ENCODE measurements around the gene TIE1. TPM values are rescaled to one million over a fixed set of nuclear protein-coding genes. Genes with fewer than 3 reads are reported as not detected.

The TIE1 gene
- total RNA-seq, 4 donors from 2014 or later, result 30.6 to 65.1 (median 47.7) TPM

- Histone ChIP-seq H3K36me3 (no peaks in the 10 kb centered on the region), H3K4me1 (peaks cover 19 to 44% of the 10 kb centered on the region in 2 donors), H3K4me3 (replicated peaks in 1 of 3) (no peak overlapping the region), H3K27ac (peak overlapping the region; percentile 68 to 90 (median 69)), H3K9me3 (no peaks in the 10 kb centered on the region), H3K27me3 (no peaks in the 10 kb centered on the region)
- DNase-seq, result no peak
- TF ChIP-seq CTCF (IDR thresholded peaks at IDR 0.05) (peak in 1 of 6 experiments; percentile 1), POLR2A (IDR thresholded peaks at IDR 0.05) (no peak)
- intact Hi-C loops (cut with DNase I), result no loop called here
- WGBS, 2 donors, result 72 to 76% methylated on average over 10 of the region's 10 CpGs
Observed at GRCh38 chr1:43255438-43256210, 45.2 kb upstream of the TIE1 start.

- H3K4me3 ChIP-seq (replicated peaks in 1 of 3), result no peak overlapping the region
- H3K9me3 ChIP-seq, result no peaks in the 10 kb centered on the region
- peak in 1 of 2 donors; percentile 33 for TF ChIP-seq POLR2A (IDR thresholded peaks at IDR 0.05)
- no peak for TF ChIP-seq CTCF (IDR thresholded peaks at IDR 0.05)
- intact Hi-C loops (cut with DNase I), result no loop called here
- peak; percentile 89 to 90 for DNase-seq
- peaks cover 19 to 49% of the 10 kb centered on the region in 2 donors for H3K4me1 ChIP-seq
- WGBS, 2 donors, result 41 to 45% methylated on average over 8 of the region's 8 CpGs
- H3K27me3 ChIP-seq, result no peaks in the 10 kb centered on the region
- H3K27ac ChIP-seq, result peak overlapping the region; percentile 68 to 90 (median 69)
- H3K36me3 ChIP-seq, result no peaks in the 10 kb centered on the region
Observed at GRCh38 chr1:43256675-43257570, 43.9 kb upstream of the TIE1 start.

GRCh38 chr1:43258370-43258769 lies 42.4 kb upstream of the TIE1 start:
- no peaks in the 10 kb centered on the region for H3K36me3 ChIP-seq
- H3K4me3 ChIP-seq (replicated peaks in 1 of 3), result no peak overlapping the region
- H3K27ac ChIP-seq, result peak overlapping the region; percentile 64 to 69 (median 68)
- intact Hi-C loops (cut with DNase I), result no loop called here
- H3K9me3 ChIP-seq, result no peaks in the 10 kb centered on the region
- TF ChIP-seq CTCF (IDR thresholded peaks at IDR 0.05) (no peak), POLR2A (IDR thresholded peaks at IDR 0.05) (no peak)
- no peaks in the 10 kb centered on the region for H3K27me3 ChIP-seq
- 43 to 44% methylated on average over 3 of the region's 3 CpGs for WGBS, 2 donors
- no peak for DNase-seq
- H3K4me1 ChIP-seq, result peaks cover 25 to 49% of the 10 kb centered on the region in 2 donors

- DNase-seq, result peak; percentile 39
- intact Hi-C loops (cut with DNase I), result no loop called here
- 32 to 33% methylated on average over 4 of the region's 4 CpGs for WGBS, 2 donors
- no peaks in the 10 kb centered on the region for H3K27me3 ChIP-seq
- peak overlapping the region; percentile 55 to 89 (median 78) for H3K27ac ChIP-seq
- H3K36me3 ChIP-seq, result no peaks in the 10 kb centered on the region
- no peak overlapping the region for H3K4me3 ChIP-seq (replicated peaks in 1 of 3)
- no peaks in the 10 kb centered on the region for H3K9me3 ChIP-seq
- TF ChIP-seq POLR2A (IDR thresholded peaks at IDR 0.05) (peak in 1 of 2 donors; percentile 35), CTCF (IDR thresholded peaks at IDR 0.05) (no peak)
- H3K4me1 ChIP-seq, result peaks cover 47 to 50% of the 10 kb centered on the region in 2 donors
Observed at GRCh38 chr1:43265431-43265830, 35.4 kb upstream of the TIE1 start.
